Spleen (tissue), 7 donors: ENCODE data around the gene RAC2.

ENCODE experiments used
- POLR2A ChIP-seq, 3 donors: fragments of 450-650 bp; IDR thresholded peaks; one replicate each; pipeline ENCODE4 v1.5.1; 2017; ENCODE audit warnings: antibody characterized with exemption in 3 of 3, mild to moderate bottlenecking in 1 of 3
- POLR2AphosphoS5 ChIP-seq, 3 donors: sonication (generic); formaldehyde crosslinking; IDR thresholded peaks; one replicate each; pipeline ENCODE4 v1.5.1; 2017; ENCODE audit warnings: antibody characterized with exemption in 3 of 3
- TF ChIP-seq, protein P1 (sequence below), 11 experiments: fragments of 200-600 bp in 7 of 11; fragments of 450-650 bp in 4 of 11; sonication (generic) in 4 of 11; IDR thresholded peaks in 8 of 11; conservative IDR thresholded peaks in 3 of 11; 1 replicate in 7 of 11; 2 replicates in 4 of 11; pipeline versions ENCODE4 v1.4.0 to v1.8.0; 2016 to 2021; ENCODE audit warnings: antibody characterized with exemption in 11 of 11, inconsistent platforms in 4 of 11, mild to moderate bottlenecking in 1 of 11
- donor health status: DM: no; HTN: no; CAD: no; lungs with moderate emphysema.
- donor health status: DM: no; HTN: no; CAD: no.
- donor health status: DM: no; HTN: no; CAD: no.

DNA sequence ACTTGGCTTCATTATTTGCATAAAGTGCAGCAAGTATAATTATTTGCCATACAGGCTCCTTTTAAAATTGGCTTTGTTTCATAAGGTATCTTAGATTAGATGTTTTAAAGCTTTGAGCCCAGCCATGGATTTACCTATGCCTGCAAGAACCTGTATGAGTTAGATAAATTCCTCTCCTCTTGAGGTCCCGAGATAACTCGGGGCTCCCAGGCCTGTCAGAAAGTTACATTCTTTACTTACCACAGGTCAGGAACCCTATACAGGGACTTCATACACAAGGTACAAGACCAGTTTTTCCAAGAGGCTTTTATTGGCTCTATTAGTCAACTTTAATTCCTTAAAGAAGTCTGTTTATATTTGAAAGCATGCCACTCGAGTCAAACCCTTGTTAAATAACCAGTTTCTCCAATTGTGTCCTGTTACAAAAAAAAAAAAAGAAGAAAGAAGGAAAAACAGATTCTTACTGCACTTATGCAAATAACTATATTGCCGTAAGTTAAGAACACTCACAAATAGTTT, 53.7 kb downstream of the RAC2 start:
- TF ChIP-seq, protein P1, sequence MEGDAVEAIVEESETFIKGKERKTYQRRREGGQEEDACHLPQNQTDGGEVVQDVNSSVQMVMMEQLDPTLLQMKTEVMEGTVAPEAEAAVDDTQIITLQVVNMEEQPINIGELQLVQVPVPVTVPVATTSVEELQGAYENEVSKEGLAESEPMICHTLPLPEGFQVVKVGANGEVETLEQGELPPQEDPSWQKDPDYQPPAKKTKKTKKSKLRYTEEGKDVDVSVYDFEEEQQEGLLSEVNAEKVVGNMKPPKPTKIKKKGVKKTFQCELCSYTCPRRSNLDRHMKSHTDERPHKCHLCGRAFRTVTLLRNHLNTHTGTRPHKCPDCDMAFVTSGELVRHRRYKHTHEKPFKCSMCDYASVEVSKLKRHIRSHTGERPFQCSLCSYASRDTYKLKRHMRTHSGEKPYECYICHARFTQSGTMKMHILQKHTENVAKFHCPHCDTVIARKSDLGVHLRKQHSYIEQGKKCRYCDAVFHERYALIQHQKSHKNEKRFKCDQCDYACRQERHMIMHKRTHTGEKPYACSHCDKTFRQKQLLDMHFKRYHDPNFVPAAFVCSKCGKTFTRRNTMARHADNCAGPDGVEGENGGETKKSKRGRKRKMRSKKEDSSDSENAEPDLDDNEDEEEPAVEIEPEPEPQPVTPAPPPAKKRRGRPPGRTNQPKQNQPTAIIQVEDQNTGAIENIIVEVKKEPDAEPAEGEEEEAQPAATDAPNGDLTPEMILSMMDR (IDR thresholded peaks at IDR 0.05 in 8 of 11, conservative IDR thresholded peaks at IDR 0.05 in 3 of 11), result no peak
- TF ChIP-seq POLR2AphosphoS5 (IDR thresholded peaks at IDR 0.05), result no peak
- no peak for TF ChIP-seq POLR2A (IDR thresholded peaks at IDR 0.05)
